ENCODE data around the gene DELE1.

Gene DELE1

GRCh38 chr5:141906972-141907371 lies 16.7 kb upstream of the DELE1 start:
- H3K4me3 ChIP-seq (ENCODE audit: low read length), result no peak overlapping the region
- DNase-seq (ENCODE audit: low read depth), result no peak
- TF ChIP-seq CTCF (IDR thresholded peaks at IDR 0.05; ENCODE audit: insufficient read depth, low read depth, low read length, missing control alignments), result no peak

- no peak overlapping the region for H3K4me3 ChIP-seq (ENCODE audit: low read length)
- TF ChIP-seq CTCF (IDR thresholded peaks at IDR 0.05; ENCODE audit: insufficient read depth, low read depth, low read length, missing control alignments), result no peak
- DNase-seq (ENCODE audit: low read depth), result peak; percentile 47
Measured at GRCh38 chr5:141908796-141909195, 14.9 kb upstream of the DELE1 start.

- TF ChIP-seq CTCF (IDR thresholded peaks at IDR 0.05; ENCODE audit: insufficient read depth, low read depth, low read length, missing control alignments), result no peak
- DNase-seq (ENCODE audit: low read depth), result no peak
- H3K4me3 ChIP-seq (ENCODE audit: low read length), result no peak overlapping the region
Measured at GRCh38 chr5:141909212-141909611, 14.5 kb upstream of the DELE1 start.

- TF ChIP-seq CTCF (IDR thresholded peaks at IDR 0.05; ENCODE audit: insufficient read depth, low read depth, low read length, missing control alignments), result no peak
- H3K4me3 ChIP-seq (ENCODE audit: low read length), result no peak overlapping the region
- DNase-seq (ENCODE audit: low read depth), result peak; percentile 66
Measured at GRCh38 chr5:141910271-141910673, 13.4 kb upstream of the DELE1 start.

- TF ChIP-seq CTCF (IDR thresholded peaks at IDR 0.05; ENCODE audit: insufficient read depth, low read depth, low read length, missing control alignments), result no peak
- no peak overlapping the region for H3K4me3 ChIP-seq (ENCODE audit: low read length)
- no peak for DNase-seq (ENCODE audit: low read depth)
Measured at GRCh38 chr5:141913560-141914198, 10.0 kb upstream of the DELE1 start.

GRCh38 chr5:141914199-141914743 lies 9.4 kb upstream of the DELE1 start:
- no peak overlapping the region for H3K4me3 ChIP-seq (ENCODE audit: low read length)
- TF ChIP-seq CTCF (IDR thresholded peaks at IDR 0.05; ENCODE audit: insufficient read depth, low read depth, low read length, missing control alignments), result no peak
- DNase-seq (ENCODE audit: low read depth), result no peak

GRCh38 chr5:141914797-141915196 lies 8.9 kb upstream of the DELE1 start:
- TF ChIP-seq CTCF (IDR thresholded peaks at IDR 0.05; ENCODE audit: insufficient read depth, low read depth, low read length, missing control alignments), result no peak
- no peak for DNase-seq (ENCODE audit: low read depth)
- no peak overlapping the region for H3K4me3 ChIP-seq (ENCODE audit: low read length)

All from epithelial cell of esophagus (primary cell).